MM.1S (cell line): ENCODE data around the gene TOR4A.

Experiments
- DNase-seq: peaks from one replicate; pipeline ENCODE4 v3.0.0-alpha.2; 2015
- H2AFZ ChIP-seq: fragments of 300-600 bp; sonication (generic); 2 replicates; pipeline ENCODE4 v1.6.0; 2016; ENCODE audit warnings: antibody characterized with exemption, low read length
- H3F3A ChIP-seq: fragments of 300-600 bp; sonication (generic); 2 replicates; pipeline ENCODE4 v1.6.1; 2016; ENCODE audit warnings: mild to moderate bottlenecking, antibody characterized with exemption, low read length, moderate library complexity, mixed read lengths; ENCODE audit not compliant: insufficient read depth
- H3K27ac ChIP-seq: fragments of 300-600 bp; sonication (generic); 2 replicates; pipeline ENCODE4 v1.5.1; 2016; ENCODE audit warnings: mild to moderate bottlenecking, low read length
- H3K27me3 ChIP-seq: fragments of 300-600 bp; sonication (generic); replicated peaks from 2 replicates; pipeline ENCODE4 v1.6.0; 2016; ENCODE audit warnings: low read length; ENCODE audit not compliant: insufficient read depth
- H3K36me3 ChIP-seq: fragments of 300-600 bp; sonication (generic); replicated peaks from 2 replicates; pipeline ENCODE4 v1.6.1; 2016; ENCODE audit warnings: mild to moderate bottlenecking, low read length, mixed read lengths; ENCODE audit not compliant: insufficient read depth
- H3K4me1 ChIP-seq: fragments of 300-600 bp; sonication (generic); 2 replicates; pipeline ENCODE4 v1.6.1; 2016; ENCODE audit warnings: low read length, mixed read lengths
- H3K4me2 ChIP-seq: fragments of 300-600 bp; sonication (generic); 2 replicates; pipeline ENCODE4 v1.6.0; 2016; ENCODE audit warnings: low read depth, low read length
- H3K4me3 ChIP-seq: fragments of 300-600 bp; sonication (generic); 2 replicates; pipeline ENCODE4 v1.5.1; 2016; ENCODE audit warnings: low read length, mixed read lengths
- H3K79me2 ChIP-seq: fragments of 300-600 bp; sonication (generic); 2 replicates; pipeline ENCODE4 v1.6.1; 2016; ENCODE audit warnings: mixed run types, low read length, mixed read lengths
- H3K9ac ChIP-seq: fragments of 300-600 bp; sonication (generic); 2 replicates; pipeline ENCODE4 v1.6.1; 2016; ENCODE audit warnings: low read length, mixed read lengths
- H3K9me2 ChIP-seq: fragments of 300-600 bp; sonication (generic); replicated peaks from 2 replicates; pipeline ENCODE4 v1.6.1; 2016; ENCODE audit warnings: mild to moderate bottlenecking, low read length, mixed read lengths; ENCODE audit not compliant: insufficient read depth
- H3K9me3 ChIP-seq: fragments of 300-600 bp; sonication (generic); replicated peaks from 2 replicates; pipeline ENCODE4 v1.6.1; 2016; ENCODE audit warnings: mild to moderate bottlenecking, low read length, mixed read lengths; ENCODE audit not compliant: insufficient read depth
- H4K20me1 ChIP-seq: fragments of 300-600 bp; sonication (generic); 2 replicates; pipeline ENCODE4 v1.6.1; 2016; ENCODE audit warnings: mild to moderate bottlenecking, low read length, moderate library complexity, mixed read lengths; ENCODE audit not compliant: insufficient read depth
- CTCF ChIP-seq: fragments of 300-600 bp; sonication (generic); IDR thresholded peaks from 2 replicates; pipeline ENCODE4 v1.5.1; 2016; ENCODE audit warnings: antibody characterized with exemption, low read length, mixed read lengths
- EZH2 ChIP-seq: fragments of 300-600 bp; sonication (generic); optimal IDR thresholded peaks from 2 replicates; pipeline ENCODE3; 2017; ENCODE audit warnings: low read depth, mild to moderate bottlenecking, antibody characterized with exemption, low read length, mixed read lengths
- EZH2phosphoT487 ChIP-seq: fragments of 300-600 bp; sonication (generic); IDR thresholded peaks from 2 replicates; pipeline ENCODE4 v1.6.1; 2018; ENCODE audit warnings: antibody characterized with exemption, low read length

TOR4A gene

GRCh38 chr9:137317718-137318511, 40.4 kb downstream of the TOR4A start:
- no peaks in the 10 kb centered on the region for H3K4me1 ChIP-seq
- no peak overlapping the region for H3K9ac ChIP-seq
- no peak for DNase-seq
- H4K20me1 ChIP-seq = no peaks in the 10 kb centered on the region
- no peaks in the 10 kb centered on the region for H3K36me3 ChIP-seq
- H2AFZ ChIP-seq = no peak overlapping the region
- H3K9me3 ChIP-seq = no peaks in the 10 kb centered on the region
- no peaks in the 10 kb centered on the region for H3K79me2 ChIP-seq
- H3K4me2 ChIP-seq = no peak overlapping the region
- H3K27ac ChIP-seq = no peak overlapping the region
- no peaks in the 10 kb centered on the region for H3K9me2 ChIP-seq
- H3K27me3 ChIP-seq = peaks cover 87% of the 10 kb centered on the region
- no peak overlapping the region for H3K4me3 ChIP-seq
- no peak for TF ChIP-seq CTCF
- no peak for TF ChIP-seq EZH2
- TF ChIP-seq EZH2phosphoT487 = no peak
- no peaks in the 10 kb centered on the region for H3F3A ChIP-seq

DNA sequence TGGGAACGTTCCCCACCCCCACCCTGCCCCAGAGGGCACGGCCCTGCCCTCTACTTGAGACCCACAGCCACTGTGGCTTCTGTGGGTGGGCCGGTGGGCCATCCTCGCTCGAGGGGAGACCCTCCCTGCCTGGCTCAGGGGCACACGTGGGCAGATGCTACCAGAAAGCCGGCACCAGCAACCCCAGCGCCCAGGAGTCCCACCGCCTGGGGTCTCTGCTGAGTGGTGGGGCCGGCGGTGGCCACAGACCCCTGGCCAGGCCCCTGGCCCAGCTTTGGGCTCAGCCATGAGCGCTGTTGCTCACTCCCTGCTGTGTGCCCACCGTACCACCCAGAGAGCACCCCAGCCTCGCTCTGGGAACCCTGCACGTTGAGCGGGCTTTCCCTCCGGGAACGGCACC, 41.1 kb downstream of the TOR4A start:
- Histone ChIP-seq H3K36me3 (no peaks in the 10 kb centered on the region), H4K20me1 (no peaks in the 10 kb centered on the region), H3K9me3 (no peaks in the 10 kb centered on the region), H3F3A (no peaks in the 10 kb centered on the region), H3K27ac (no peak overlapping the region), H3K27me3 (peaks cover 81% of the 10 kb centered on the region), H3K79me2 (no peaks in the 10 kb centered on the region), H3K4me2 (no peak overlapping the region), H3K9me2 (no peaks in the 10 kb centered on the region), H2AFZ (no peak overlapping the region), H3K9ac (no peak overlapping the region), H3K4me3 (no peak overlapping the region), H3K4me1 (no peaks in the 10 kb centered on the region)
- DNase-seq = no peak
- no peak for TF ChIP-seq EZH2phosphoT487
- TF ChIP-seq EZH2 = no peak
- TF ChIP-seq CTCF = no peak

DNA sequence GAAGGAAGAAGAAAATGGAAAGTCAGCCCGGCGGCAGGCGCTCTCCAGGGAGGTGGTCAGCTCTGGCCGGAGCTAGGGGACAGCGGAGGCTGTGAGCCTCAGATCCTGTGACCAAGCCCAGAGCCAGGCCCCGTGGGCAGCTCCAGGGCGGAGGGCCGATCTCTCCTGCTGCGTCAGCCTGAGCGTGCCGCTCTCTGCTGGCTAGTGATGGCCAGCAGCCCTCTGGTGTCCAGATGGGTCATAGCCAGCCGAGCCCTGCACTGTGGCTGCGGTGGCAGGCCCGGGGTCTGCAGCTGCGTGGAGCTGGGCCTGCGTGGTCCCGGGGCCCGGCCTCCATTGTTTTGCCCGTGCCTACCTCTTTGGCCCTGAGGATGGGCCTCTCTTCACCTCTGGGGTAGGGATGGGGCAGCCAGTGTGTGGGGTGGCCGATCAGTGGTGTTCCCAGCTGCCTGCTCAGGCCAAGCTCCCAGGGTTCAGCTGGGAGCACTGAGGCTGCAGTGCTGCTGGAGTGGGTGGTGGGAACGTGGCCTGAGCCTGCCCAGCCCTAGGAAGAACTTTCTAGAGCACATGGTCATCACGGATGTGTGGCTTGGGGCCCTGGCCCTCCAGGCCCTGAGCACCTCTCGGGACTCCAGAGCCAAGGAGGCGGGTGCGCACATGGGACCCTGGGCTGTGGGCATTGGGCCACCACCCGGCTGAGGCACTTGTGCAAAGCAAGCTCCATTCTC, 41.6 kb downstream of the TOR4A start:
- no peak overlapping the region for H3K4me3 ChIP-seq
- no peak for DNase-seq
- H4K20me1 ChIP-seq = no peaks in the 10 kb centered on the region
- peaks cover 81% of the 10 kb centered on the region for H3K27me3 ChIP-seq
- no peaks in the 10 kb centered on the region for H3F3A ChIP-seq
- no peak overlapping the region for H3K4me2 ChIP-seq
- H3K9me2 ChIP-seq = no peaks in the 10 kb centered on the region
- TF ChIP-seq CTCF = no peak
- H3K4me1 ChIP-seq = no peaks in the 10 kb centered on the region
- H3K9ac ChIP-seq = no peak overlapping the region
- H3K36me3 ChIP-seq = no peaks in the 10 kb centered on the region
- H2AFZ ChIP-seq = no peak overlapping the region
- no peak overlapping the region for H3K27ac ChIP-seq
- no peaks in the 10 kb centered on the region for H3K79me2 ChIP-seq
- no peaks in the 10 kb centered on the region for H3K9me3 ChIP-seq
